CD14-positive monocyte (primary cell): ENCODE results near the gene AIF1. TPM values are rescaled to one million over a fixed set of nuclear protein-coding genes. Genes with fewer than 3 reads are reported as not detected.

ENCODE experiments used
- DNase-seq, 3 donors: peaks; one replicate each; pipeline ENCODE4 v3.0.0-alpha.2; 2011 to 2022
- H2AFZ ChIP-seq: 2 replicates; pipeline ENCODE4 v1.6.0; 2012; ENCODE audit warnings: mild to moderate bottlenecking, low read depth, low read length, inconsistent platforms; ENCODE audit not compliant: insufficient read depth, poor library complexity, severe bottlenecking
- H3K27ac ChIP-seq, 2 donors: 1 replicate in 1 of 2; 2 replicates in 1 of 2; pipeline ENCODE4 v1.5.1; 2012 to 2013; ENCODE audit warnings: low read length in 2 of 2, control low read depth in 1 of 2, inconsistent platforms in 1 of 2, low read depth in 1 of 2, mild to moderate bottlenecking in 1 of 2
- H3K27me3 ChIP-seq, 2 donors: one replicate each; pipeline versions ENCODE4 v1.6.0 to v1.6.1; 2011 to 2013; ENCODE audit warnings: low read length in 2 of 2; ENCODE audit not compliant: control insufficient read depth in 2 of 2, insufficient read depth in 2 of 2
- H3K36me3 ChIP-seq, 2 donors: replicated peaks in 1 of 2; 1 replicate in 1 of 2; 2 replicates in 1 of 2; pipeline versions ENCODE4 v1.5.1 to v1.6.1; 2012 to 2013; ENCODE audit warnings: low read length in 2 of 2, control low read depth in 1 of 2, inconsistent platforms in 1 of 2, mild to moderate bottlenecking in 1 of 2; ENCODE audit not compliant: insufficient read depth in 2 of 2, control insufficient read depth in 1 of 2
- H3K4me1 ChIP-seq, 2 donors: 1 replicate in 1 of 2; 2 replicates in 1 of 2; pipeline versions ENCODE4 v1.5.1 to v1.6.1; 2012 to 2013; ENCODE audit warnings: low read length in 2 of 2, control low read depth in 1 of 2, inconsistent platforms in 1 of 2, mild to moderate bottlenecking in 1 of 2, moderate library complexity in 1 of 2; ENCODE audit not compliant: insufficient read depth in 2 of 2, control insufficient read depth in 1 of 2
- H3K4me2 ChIP-seq: replicated peaks from 2 replicates; pipeline ENCODE3; 2012; ENCODE audit warnings: low read length, moderate library complexity, mild to moderate bottlenecking; ENCODE audit not compliant: poor library complexity, severe bottlenecking; ENCODE audit errors: extremely low read depth
- H3K4me3 ChIP-seq, 3 experiments: fragments of 200-600 bp in 1 of 3; sonication (generic) in 1 of 3; replicated peaks in 1 of 3; 1 replicate in 2 of 3; 2 replicates in 1 of 3; pipeline ENCODE4 v1.5.1; 2011 to 2013; ENCODE audit warnings: low read length in 3 of 3, mild to moderate bottlenecking in 3 of 3, control low read depth in 2 of 3, low read depth in 2 of 3, inconsistent platforms in 1 of 3, moderate library complexity in 1 of 3
- H3K79me2 ChIP-seq: 2 replicates; pipeline ENCODE4 v1.6.0; 2012; ENCODE audit warnings: mild to moderate bottlenecking, control low read depth, inconsistent platforms, low read length, moderate library complexity; ENCODE audit not compliant: insufficient read depth
- H3K9ac ChIP-seq: 2 replicates; pipeline ENCODE4 v1.6.0; 2017; ENCODE audit warnings: low read length, mild to moderate bottlenecking; ENCODE audit not compliant: insufficient read depth, poor library complexity, severe bottlenecking
- H3K9me3 ChIP-seq, 2 donors: replicated peaks in 1 of 2; 1 replicate in 1 of 2; 2 replicates in 1 of 2; pipeline versions ENCODE4 v1.5.1 to v1.6.1; 2012 to 2013; ENCODE audit warnings: low read length in 2 of 2, control low read depth in 1 of 2; ENCODE audit not compliant: control insufficient read depth in 1 of 2, insufficient read depth in 1 of 2
- H4K20me1 ChIP-seq: 2 replicates; pipeline ENCODE4 v1.6.0; 2012; ENCODE audit warnings: mild to moderate bottlenecking, low read length, control low read depth, moderate library complexity; ENCODE audit not compliant: insufficient read depth
- H3K27ac Mint-ChIP-seq, 7 donors: one replicate each; pipeline ENCODE4 v1.8.0; 2020; ENCODE audit warnings: mild to moderate bottlenecking in 7 of 7, mixed read lengths in 7 of 7, moderate library complexity in 6 of 7, inconsistent platforms in 2 of 7
- H3K27me3 Mint-ChIP-seq, 3 donors: one replicate each; pipeline ENCODE4 v1.8.0; 2021 to 2022; ENCODE audit warnings: low read depth in 3 of 3, mild to moderate bottlenecking in 3 of 3, mixed read lengths in 3 of 3, moderate library complexity in 3 of 3, inconsistent platforms in 1 of 3
- H3K36me3 Mint-ChIP-seq, 2 donors: one replicate each; pipeline ENCODE4 v1.8.0; 2020; ENCODE audit warnings: mixed read lengths in 2 of 2, inconsistent platforms in 1 of 2, mild to moderate bottlenecking in 1 of 2
- H3K4me1 Mint-ChIP-seq: one replicate; pipeline ENCODE4 v1.8.0; 2020; ENCODE audit warnings: mild to moderate bottlenecking, mixed read lengths
- H3K4me3 Mint-ChIP-seq, 2 donors: one replicate each; pipeline ENCODE4 v1.8.0; 2020; ENCODE audit warnings: mild to moderate bottlenecking in 2 of 2, mixed read lengths in 2 of 2, moderate library complexity in 1 of 2
- H3K9me3 Mint-ChIP-seq, 7 donors: one replicate each; pipeline ENCODE4 v1.8.0; 2020 to 2022; ENCODE audit warnings: mixed read lengths in 7 of 7, mild to moderate bottlenecking in 6 of 7, moderate library complexity in 6 of 7, inconsistent platforms in 2 of 7
- CTCF ChIP-seq: fragments of 200-600 bp; IDR thresholded peaks from one replicate; pipeline ENCODE4 v1.8.0; 2022; ENCODE audit warnings: antibody characterized with exemption, mild to moderate bottlenecking
- WGBS: methylation state at CpG from one replicate; pipeline ENCODE4 v1.1.5; 2013; ENCODE audit warnings: missing lambda C conversion rate; ENCODE audit not compliant: insufficient coverage; 5-methylcytosine and 5-hydroxymethylcytosine counted together
- intact Hi-C, 2 donors: fragments of 100-400 bp; cut with micrococcal nuclease; formaldehyde crosslinking; loops; one replicate each; pipeline versions ENCODE4 v1.15.0 to v1.15.1; 2023
- polyA plus RNA-seq, 3 donors: library from polyadenylated mRNA; depleted of rRNA in 1 of 3; unstranded in 2 of 3; stranded (reverse) in 1 of 3; fragments of 300-500 nt in 2 of 3; fragments of >200 nt in 1 of 3; fragmentation: Illumina TruSeq in 2 of 3; gene quantifications; 1 replicate in 2 of 3; 2 replicates in 1 of 3; pipeline ENCODE4 v1.2.3, GENCODE V29; 2012 to 2021

The AIF1 gene
- polyA plus RNA-seq, 3 donors: 952 to 2,310 (median 2,275) TPM

DNA sequence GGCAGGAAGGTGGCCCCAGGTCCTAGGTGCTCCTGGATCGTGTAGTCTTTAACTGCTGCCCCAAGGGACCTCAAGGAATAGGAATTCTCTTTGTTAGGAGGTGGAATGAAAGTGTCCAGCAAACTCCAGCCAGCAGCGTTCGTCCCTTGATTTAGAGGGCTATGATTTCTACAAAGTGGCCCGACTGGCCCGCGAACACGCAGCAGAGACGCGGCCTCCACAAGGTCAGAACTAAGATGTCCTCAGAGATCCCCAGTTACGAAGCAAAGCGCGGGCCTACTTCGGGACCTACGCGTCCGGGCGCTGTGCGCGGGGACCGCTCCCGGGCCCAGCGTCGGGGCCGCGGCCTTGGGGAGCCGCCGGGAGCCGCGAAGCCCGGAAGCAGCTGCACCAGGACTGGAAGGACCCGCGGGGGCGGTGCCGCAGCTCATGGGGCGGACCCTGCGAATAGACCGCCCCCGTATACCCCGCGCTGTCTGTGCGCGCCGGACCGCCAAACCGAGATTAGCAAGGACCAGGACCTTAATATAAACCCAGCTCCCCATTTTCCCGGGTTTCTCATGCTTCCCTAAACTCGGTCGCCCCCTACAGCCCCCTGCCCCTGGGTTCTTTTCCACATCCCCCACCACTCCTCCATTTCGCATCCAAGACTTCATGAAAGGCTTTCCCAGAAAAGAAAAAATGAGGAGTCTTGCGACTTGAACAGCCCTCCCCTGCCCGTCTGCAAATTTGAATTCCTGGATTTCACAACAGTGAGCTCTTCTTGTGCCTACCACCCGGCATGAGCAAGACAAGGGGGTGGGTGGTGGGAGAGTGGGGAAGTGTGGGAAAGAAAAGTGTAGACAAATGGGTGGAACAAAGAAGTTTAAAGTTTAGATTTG lies 45.6 kb downstream of the AIF1 start, which contains the start of gene C6orf47:
TSS of gene C6orf47 (minus strand) at position 398 of the 881 bp plus-strand sequence. CDS start 831 bp downstream, outside the sequence.
- H3K4me3 ChIP-seq: peak within 1 kb of the TSS; percentile 71 to 89 (median 79)
- peak within 1 kb of the TSS; percentile 93 to 97 for H3K4me3 Mint-ChIP-seq
- H3K4me1 ChIP-seq: peaks cover 58 to 83% of the 10 kb centered on the region in 2 donors
- H3K27ac ChIP-seq: peak within 1 kb of the TSS; percentile 70 to 80
- H3K9me3 ChIP-seq: no peaks in the 10 kb centered on the region
- H3K9me3 Mint-ChIP-seq: peaks cover 0 to 2% (median 0%) of the 10 kb centered on the region in 7 donors
- no peak for TF ChIP-seq CTCF
- peak in 2 of 3 donors; percentile 57 to 67 for DNase-seq
- peaks cover 79% of the 10 kb centered on the region for H3K79me2 ChIP-seq
- intact Hi-C loops: loop anchor here in 1 of 2 donors (5.0 kb wide), 1 partner anchor 113 kb away; the partner anchor contains the start of genes ATP6V1G2 and NFKBIL1
- under 1% methylated on average over 51 of the region's 52 CpGs for WGBS
- H3K27me3 ChIP-seq: no peaks in the 10 kb centered on the region
- peaks cover 77% of the 10 kb centered on the region for H3K4me1 Mint-ChIP-seq
- H3K9ac ChIP-seq: peak within 1 kb of the TSS; percentile 77
- H4K20me1 ChIP-seq: peaks cover 26% of the 10 kb centered on the region
- peaks cover 0 to under 1% (median 0%) of the 10 kb centered on the region in 3 donors for H3K27me3 Mint-ChIP-seq
- peak within 1 kb of the TSS; percentile 92 to 97 (median 95) for H3K27ac Mint-ChIP-seq
- peak within 1 kb of the TSS; percentile 87 for H3K4me2 ChIP-seq
- H3K36me3 Mint-ChIP-seq: peaks cover 43 to 67% of the 10 kb centered on the region in 2 donors
- H3K36me3 ChIP-seq: peaks cover 15 to 51% of the 10 kb centered on the region in 2 donors
- peak within 1 kb of the TSS; percentile 78 for H2AFZ ChIP-seq
